Measurements from ENCODE around the gene CDYL.
A peak's percentile ranks its signal among the peaks of the same experiment; 100 is the strongest.

DNA sequence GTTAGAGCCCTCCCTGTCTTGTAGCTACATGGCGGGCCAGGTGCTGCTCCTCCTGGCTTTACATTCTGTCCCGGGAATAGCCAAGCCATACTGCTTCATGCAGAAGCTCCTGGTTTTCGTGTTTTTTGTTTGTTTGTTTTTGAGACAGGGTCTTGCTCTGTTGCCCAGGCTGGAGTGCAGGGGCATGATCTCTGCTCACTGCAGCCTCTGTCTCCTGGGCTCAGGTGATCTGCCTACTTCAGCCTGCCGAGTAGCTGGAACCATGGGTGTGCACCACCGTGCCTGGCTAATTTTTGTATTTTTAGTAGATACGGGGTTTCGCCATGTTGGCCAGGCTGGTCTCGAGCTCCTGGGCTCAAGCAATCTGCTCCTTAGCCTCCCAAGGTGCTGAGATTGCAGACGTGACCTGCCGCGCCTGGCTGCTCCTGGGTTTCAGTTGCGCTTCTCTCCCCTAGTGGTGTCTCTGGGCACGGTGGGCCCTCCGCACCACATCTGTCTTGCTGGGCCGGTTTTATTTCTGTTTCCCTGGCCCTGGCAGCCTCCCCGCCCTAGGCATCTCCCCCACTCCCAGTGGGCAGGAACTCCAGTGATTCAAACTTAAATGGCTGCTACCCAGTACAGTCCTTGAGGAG lies 12.9 kb downstream of the CDYL start:
- TF ChIP-seq, protein P1, sequence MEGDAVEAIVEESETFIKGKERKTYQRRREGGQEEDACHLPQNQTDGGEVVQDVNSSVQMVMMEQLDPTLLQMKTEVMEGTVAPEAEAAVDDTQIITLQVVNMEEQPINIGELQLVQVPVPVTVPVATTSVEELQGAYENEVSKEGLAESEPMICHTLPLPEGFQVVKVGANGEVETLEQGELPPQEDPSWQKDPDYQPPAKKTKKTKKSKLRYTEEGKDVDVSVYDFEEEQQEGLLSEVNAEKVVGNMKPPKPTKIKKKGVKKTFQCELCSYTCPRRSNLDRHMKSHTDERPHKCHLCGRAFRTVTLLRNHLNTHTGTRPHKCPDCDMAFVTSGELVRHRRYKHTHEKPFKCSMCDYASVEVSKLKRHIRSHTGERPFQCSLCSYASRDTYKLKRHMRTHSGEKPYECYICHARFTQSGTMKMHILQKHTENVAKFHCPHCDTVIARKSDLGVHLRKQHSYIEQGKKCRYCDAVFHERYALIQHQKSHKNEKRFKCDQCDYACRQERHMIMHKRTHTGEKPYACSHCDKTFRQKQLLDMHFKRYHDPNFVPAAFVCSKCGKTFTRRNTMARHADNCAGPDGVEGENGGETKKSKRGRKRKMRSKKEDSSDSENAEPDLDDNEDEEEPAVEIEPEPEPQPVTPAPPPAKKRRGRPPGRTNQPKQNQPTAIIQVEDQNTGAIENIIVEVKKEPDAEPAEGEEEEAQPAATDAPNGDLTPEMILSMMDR (IDR thresholded peaks at IDR 0.05; ENCODE audit: low read depth, low read length), result 0 out of 2 replicates have a peak, but pooled peaks have one; percentile 28
- TF ChIP-seq EZH2phosphoT487 (IDR thresholded peaks at IDR 0.05; ENCODE audit: low read depth), result no peak

Data from OCI-LY3 (cell line).